H9 (cell line): Measurements from ENCODE around the gene SETSIP. TPM values are rescaled to one million over a fixed set of nuclear protein-coding genes. Genes with fewer than 3 reads are reported as not detected.

ENCODE experiments used
- DNase-seq: peaks from one replicate; pipeline ENCODE4 v3.0.0-alpha.2; 2017
- H2AFZ ChIP-seq: one replicate; pipeline ENCODE4 v1.6.1; 2013; ENCODE audit warnings: mild to moderate bottlenecking, low read length, control low read depth, moderate library complexity
- H2AK5ac ChIP-seq: 2 replicates; pipeline ENCODE4 v1.6.1; 2013; ENCODE audit warnings: low read length, control low read depth, mixed read lengths; ENCODE audit not compliant: insufficient read length
- H2BK120ac ChIP-seq: one replicate; pipeline ENCODE4 v1.6.1; 2013; ENCODE audit warnings: low read depth, mild to moderate bottlenecking, low read length, control low read depth, inconsistent platforms; ENCODE audit not compliant: poor library complexity, severe bottlenecking
- H2BK12ac ChIP-seq: 2 replicates; pipeline ENCODE4 v1.6.1; 2013; ENCODE audit warnings: low read length, control low read depth, mixed read lengths, low read depth; ENCODE audit not compliant: insufficient read length
- H2BK15ac ChIP-seq: 2 replicates; pipeline ENCODE4 v1.6.1; 2013; ENCODE audit warnings: low read depth, low read length, control low read depth
- H2BK20ac ChIP-seq: one replicate; pipeline ENCODE4 v1.6.1; 2013; ENCODE audit warnings: low read depth, mild to moderate bottlenecking, low read length, control low read depth, inconsistent platforms; ENCODE audit not compliant: poor library complexity, severe bottlenecking
- H2BK5ac ChIP-seq: 2 replicates; pipeline ENCODE4 v1.6.1; 2013; ENCODE audit warnings: low read length, control low read depth, mixed read lengths; ENCODE audit not compliant: insufficient read length
- H3K14ac ChIP-seq: 2 replicates; pipeline ENCODE4 v1.6.1; 2013; ENCODE audit warnings: low read length, control low read depth; ENCODE audit not compliant: insufficient read depth
- H3K18ac ChIP-seq: 2 replicates; pipeline ENCODE4 v1.6.1; 2013; ENCODE audit warnings: low read depth, mild to moderate bottlenecking, mixed read lengths, low read length, control low read depth; ENCODE audit not compliant: insufficient read length
- H3K23ac ChIP-seq: 2 replicates; pipeline ENCODE4 v1.6.1; 2013; ENCODE audit warnings: low read length, control low read depth, mixed read lengths, low read depth; ENCODE audit not compliant: insufficient read length
- H3K23me2 ChIP-seq: 2 replicates; pipeline ENCODE4 v1.6.1; 2013; ENCODE audit warnings: low read depth, mild to moderate bottlenecking, mixed read lengths, low read length, control low read depth; ENCODE audit not compliant: insufficient read length, poor library complexity, severe bottlenecking
- H3K27ac ChIP-seq: 2 replicates; pipeline ENCODE4 v1.5.1; 2013; ENCODE audit warnings: low read length, control low read depth, mixed read lengths, low read depth; ENCODE audit not compliant: insufficient read length
- H3K27me3 ChIP-seq: 2 replicates; pipeline ENCODE4 v1.6.1; 2013; ENCODE audit warnings: low read length, control low read depth, inconsistent platforms; ENCODE audit not compliant: insufficient read depth
- H3K4ac ChIP-seq: 2 replicates; pipeline ENCODE4 v1.6.1; 2013; ENCODE audit warnings: low read depth, mild to moderate bottlenecking, control low read depth, inconsistent platforms, low read length, moderate library complexity
- H3K4me1 ChIP-seq: 2 replicates; pipeline ENCODE4 v1.6.1; 2013; ENCODE audit warnings: low read length, control low read depth, inconsistent platforms; ENCODE audit not compliant: insufficient read depth
- H3K4me2 ChIP-seq: 2 replicates; pipeline ENCODE4 v1.6.1; 2013; ENCODE audit warnings: low read length, control low read depth, mixed read lengths; ENCODE audit not compliant: insufficient read length, insufficient read depth
- H3K56ac ChIP-seq: 2 replicates; pipeline ENCODE4 v1.6.1; 2013; ENCODE audit warnings: low read depth, mild to moderate bottlenecking, mixed read lengths, low read length, control low read depth; ENCODE audit not compliant: insufficient read length
- H3K79me1 ChIP-seq: 2 replicates; pipeline ENCODE4 v1.6.1; 2013; ENCODE audit warnings: low read depth, mild to moderate bottlenecking, moderate library complexity, low read length, control low read depth, inconsistent platforms; ENCODE audit not compliant: insufficient read depth, poor library complexity, severe bottlenecking
- H3K79me2 ChIP-seq: 2 replicates; pipeline ENCODE4 v1.6.1; 2013; ENCODE audit warnings: low read length, control low read depth, inconsistent platforms; ENCODE audit not compliant: insufficient read depth
- H3K9ac ChIP-seq: 2 replicates; pipeline ENCODE4 v1.6.1; 2013; ENCODE audit warnings: low read length, control low read depth, mixed read lengths; ENCODE audit not compliant: insufficient read length; ENCODE audit errors: extremely low read depth
- H3K9me3 ChIP-seq: one replicate; pipeline ENCODE4 v1.6.1; 2013; ENCODE audit warnings: low read depth, low read length, inconsistent platforms; ENCODE audit not compliant: control insufficient read depth
- H3T11ph ChIP-seq: one replicate; pipeline ENCODE4 v1.6.1; 2013; ENCODE audit warnings: mild to moderate bottlenecking, low read length, control low read depth, inconsistent platforms
- H4K20me1 ChIP-seq: one replicate; pipeline ENCODE4 v1.6.1; 2013; ENCODE audit not compliant: control insufficient read depth, insufficient read length, insufficient read depth
- H4K5ac ChIP-seq: 2 replicates; pipeline ENCODE4 v1.6.1; 2013; ENCODE audit warnings: low read depth, mild to moderate bottlenecking, mixed read lengths, low read length, control low read depth; ENCODE audit not compliant: insufficient read length
- H4K8ac ChIP-seq: replicated peaks from 2 replicates; pipeline ENCODE4 v1.6.1; 2013; ENCODE audit warnings: low read length, control low read depth, mixed read lengths, low read depth; ENCODE audit not compliant: insufficient read length
- H4K91ac ChIP-seq: 2 replicates; pipeline ENCODE4 v1.6.1; 2013; ENCODE audit warnings: low read depth, mild to moderate bottlenecking, moderate library complexity, mixed read lengths, low read length, control low read depth; ENCODE audit not compliant: insufficient read length
- H3K27ac Mint-ChIP-seq, 3 experiments: 2 replicates in 2 of 3; 3 replicates in 1 of 3; pipeline ENCODE4 v1.8.0; 2020 to 2021; ENCODE audit warnings: mixed read lengths in 3 of 3, mild to moderate bottlenecking in 1 of 3, moderate library complexity in 1 of 3
- H3K27me3 Mint-ChIP-seq: 2 replicates; pipeline ENCODE4 v1.8.0; 2021; ENCODE audit warnings: low read depth, mild to moderate bottlenecking, moderate library complexity, mixed read lengths
- H3K36me3 Mint-ChIP-seq, 3 experiments: 2 replicates in 2 of 3; 3 replicates in 1 of 3; pipeline ENCODE4 v1.8.0; 2020 to 2021; ENCODE audit warnings: low read depth in 3 of 3, mixed read lengths in 3 of 3; ENCODE audit not compliant: insufficient read depth in 1 of 3
- H3K4me1 Mint-ChIP-seq, 2 experiments: 2 replicates each; pipeline ENCODE4 v1.8.0; 2020; ENCODE audit warnings: mixed read lengths in 2 of 2
- H3K4me3 Mint-ChIP-seq, 2 experiments: 2 replicates in 1 of 2; 3 replicates in 1 of 2; pipeline ENCODE4 v1.8.0; 2020 to 2021; ENCODE audit warnings: mild to moderate bottlenecking in 2 of 2, mixed read lengths in 2 of 2, moderate library complexity in 1 of 2
- H3K9me3 Mint-ChIP-seq, 2 experiments: 2 replicates in 1 of 2; 3 replicates in 1 of 2; pipeline ENCODE4 v1.8.0; 2020; ENCODE audit warnings: mild to moderate bottlenecking in 2 of 2, mixed read lengths in 2 of 2, moderate library complexity in 1 of 2
- WGBS: extraction: QIAGEN DNeasy Blood & Tissue Kit; methylation state at CpG from one replicate; pipeline ENCODE4 v1.1.7; 2013; ENCODE audit warnings: missing lambda C conversion rate, low lambda C conversion rate, mixed read lengths; ENCODE audit not compliant: insufficient read length; ENCODE audit errors: extremely low coverage; 5-methylcytosine and 5-hydroxymethylcytosine counted together
- total RNA-seq: library from RNA; stranded (reverse); gene quantifications from 2 replicates; pipeline ENCODE4 v1.2.1, GENCODE V29; 2021
- TF ChIP-seq, protein P1 (sequence below): fragments of 200-600 bp; sonication (generic); conservative IDR thresholded peaks from 3 replicates; pipeline ENCODE4 v1.8.0; 2021; ENCODE audit warnings: antibody characterized with exemption, mild to moderate bottlenecking

SETSIP gene
- total RNA-seq, 1 experiment from 2014 or later, result 0.35 TPM

DNA sequence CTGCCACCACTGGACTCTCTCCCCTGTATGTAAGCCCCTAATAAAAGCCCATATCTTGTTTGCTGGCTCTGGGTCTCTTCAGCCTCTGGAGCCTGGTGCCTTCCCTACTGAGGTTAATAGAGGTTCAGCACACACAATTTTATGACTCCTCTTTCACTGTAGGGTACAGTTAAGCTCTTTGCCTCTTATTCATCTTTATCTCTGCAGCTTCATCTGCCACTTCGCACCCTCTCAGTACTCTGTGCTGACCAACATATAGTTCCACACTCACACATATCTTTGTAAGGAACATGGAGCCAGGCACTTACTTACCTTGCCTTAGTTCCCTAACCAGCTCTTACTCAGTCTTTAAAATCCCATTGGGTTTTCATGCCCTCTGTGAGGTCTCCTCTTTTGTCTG is 9.4 kb upstream of the SETSIP start:
- peaks cover 3% of the 10 kb centered on the region for H3K23me2 ChIP-seq
- no peak overlapping the region for H3K4ac ChIP-seq
- TF ChIP-seq, protein P1, sequence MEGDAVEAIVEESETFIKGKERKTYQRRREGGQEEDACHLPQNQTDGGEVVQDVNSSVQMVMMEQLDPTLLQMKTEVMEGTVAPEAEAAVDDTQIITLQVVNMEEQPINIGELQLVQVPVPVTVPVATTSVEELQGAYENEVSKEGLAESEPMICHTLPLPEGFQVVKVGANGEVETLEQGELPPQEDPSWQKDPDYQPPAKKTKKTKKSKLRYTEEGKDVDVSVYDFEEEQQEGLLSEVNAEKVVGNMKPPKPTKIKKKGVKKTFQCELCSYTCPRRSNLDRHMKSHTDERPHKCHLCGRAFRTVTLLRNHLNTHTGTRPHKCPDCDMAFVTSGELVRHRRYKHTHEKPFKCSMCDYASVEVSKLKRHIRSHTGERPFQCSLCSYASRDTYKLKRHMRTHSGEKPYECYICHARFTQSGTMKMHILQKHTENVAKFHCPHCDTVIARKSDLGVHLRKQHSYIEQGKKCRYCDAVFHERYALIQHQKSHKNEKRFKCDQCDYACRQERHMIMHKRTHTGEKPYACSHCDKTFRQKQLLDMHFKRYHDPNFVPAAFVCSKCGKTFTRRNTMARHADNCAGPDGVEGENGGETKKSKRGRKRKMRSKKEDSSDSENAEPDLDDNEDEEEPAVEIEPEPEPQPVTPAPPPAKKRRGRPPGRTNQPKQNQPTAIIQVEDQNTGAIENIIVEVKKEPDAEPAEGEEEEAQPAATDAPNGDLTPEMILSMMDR, result no peak
- H3K27ac Mint-ChIP-seq, result no peak overlapping the region
- no peak overlapping the region for H3K18ac ChIP-seq
- H2BK120ac ChIP-seq, result no peak overlapping the region
- H4K20me1 ChIP-seq, result no peaks in the 10 kb centered on the region
- H3K79me2 ChIP-seq, result no peaks in the 10 kb centered on the region
- no CpG with 5 or more reads among the region's 1 CpG for WGBS
- peaks cover 3 to 4% of the 10 kb centered on the region in 2 experiments; a peak in 2 of 4 replicates for H3K4me1 Mint-ChIP-seq
- no peak overlapping the region for H3K56ac ChIP-seq
- peaks cover 15 to 30% (median 22%) of the 10 kb centered on the region in 3 experiments for H3K36me3 Mint-ChIP-seq
- no peak overlapping the region for H3K14ac ChIP-seq
- H3K23ac ChIP-seq, result no peak overlapping the region
- no peak overlapping the region for H3K9ac ChIP-seq
- no peak overlapping the region for H4K8ac ChIP-seq
- no peak overlapping the region for H3T11ph ChIP-seq
- H2BK12ac ChIP-seq, result no peak overlapping the region
- H3K27me3 Mint-ChIP-seq, result peaks cover 2% of the 10 kb centered on the region; the same call in 1 of the 2 replicates
- no peak overlapping the region for H3K4me2 ChIP-seq
- no peak overlapping the region for H2BK20ac ChIP-seq
- no peak overlapping the region for H4K91ac ChIP-seq
- H3K27me3 ChIP-seq, result no peaks in the 10 kb centered on the region
- no peak for DNase-seq
- H3K4me3 Mint-ChIP-seq, result no peak overlapping the region
- H3K27ac ChIP-seq, result no peak overlapping the region
- peaks cover 29 to 34% of the 10 kb centered on the region in 2 experiments for H3K9me3 Mint-ChIP-seq
- H2AFZ ChIP-seq, result no peak overlapping the region
- no peak overlapping the region for H4K5ac ChIP-seq
- H3K9me3 ChIP-seq, result peaks cover 26% of the 10 kb centered on the region
- no peak overlapping the region for H2AK5ac ChIP-seq
- H3K79me1 ChIP-seq, result no peaks in the 10 kb centered on the region
- H2BK5ac ChIP-seq, result no peak overlapping the region
- no peaks in the 10 kb centered on the region for H3K4me1 ChIP-seq
- no peak overlapping the region for H2BK15ac ChIP-seq
